HEK293 (cell line): ENCODE data around the gene GALNS.

ENCODE experiments used
- BCL11B ChIP-seq: fragments of 450-650 bp; formaldehyde crosslinking; IDR thresholded peaks from 2 replicates; pipeline ENCODE4 v1.5.1; 2016; ENCODE audit warnings: low read depth, missing biosample characterization, missing genetic modification characterization
- GLIS1 ChIP-seq: fragments of 450-650 bp; formaldehyde crosslinking; IDR thresholded peaks from 2 replicates; pipeline ENCODE4 v1.5.1; 2016; ENCODE audit warnings: missing biosample characterization, missing genetic modification characterization
- KLF8 ChIP-seq: fragments of 450-650 bp; formaldehyde crosslinking; IDR thresholded peaks from 2 replicates; pipeline ENCODE4 v1.5.1; 2016; ENCODE audit warnings: missing biosample characterization, missing genetic modification characterization
- KLF9 ChIP-seq: fragments of 450-650 bp; formaldehyde crosslinking; IDR thresholded peaks from 2 replicates; pipeline ENCODE4 v1.5.1; 2016; ENCODE audit warnings: missing biosample characterization, missing genetic modification characterization, low read depth
- SALL2 ChIP-seq: fragments of 450-650 bp; formaldehyde crosslinking; IDR thresholded peaks from 2 replicates; pipeline ENCODE4 v1.5.0; 2017; ENCODE audit warnings: missing biosample characterization, mild to moderate bottlenecking, missing genetic modification characterization, borderline replicate concordance
- SETDB1 ChIP-seq: IDR thresholded peaks from one replicate; pipeline ENCODE4 v1.6.1; 2017; ENCODE audit warnings: mild to moderate bottlenecking, low read length, moderate library complexity, mixed read lengths; ENCODE audit not compliant: insufficient read length
- SP7 ChIP-seq: fragments of 450-650 bp; formaldehyde crosslinking; IDR thresholded peaks from 2 replicates; pipeline ENCODE4 v1.5.1; 2016; ENCODE audit warnings: missing biosample characterization, missing genetic modification characterization
- ZBTB11 ChIP-seq: fragments of 450-650 bp; formaldehyde crosslinking; conservative IDR thresholded peaks from 2 replicates; pipeline ENCODE4 v1.5.1; 2016; ENCODE audit warnings: low read depth, missing biosample characterization, missing genetic modification characterization
- ZFP37 ChIP-seq: fragments of 450-650 bp; formaldehyde crosslinking; IDR thresholded peaks from 2 replicates; pipeline ENCODE4 v1.5.1; 2016; ENCODE audit warnings: missing biosample characterization, missing genetic modification characterization
- ZFP41 ChIP-seq: fragments of 450-650 bp; formaldehyde crosslinking; IDR thresholded peaks from 2 replicates; pipeline ENCODE4 v1.5.1; 2016; ENCODE audit warnings: missing biosample characterization, missing genetic modification characterization, borderline replicate concordance
- ZNF112 ChIP-seq: fragments of 450-650 bp; formaldehyde crosslinking; IDR thresholded peaks from 2 replicates; pipeline ENCODE4 v1.5.0; 2017; ENCODE audit warnings: missing biosample characterization, missing genetic modification characterization
- ZNF138 ChIP-seq: fragments of 450-650 bp; formaldehyde crosslinking; IDR thresholded peaks from 2 replicates; pipeline ENCODE4 v1.5.1; 2016; ENCODE audit warnings: missing biosample characterization, missing genetic modification characterization, borderline replicate concordance
- ZNF157 ChIP-seq: fragments of 450-650 bp; formaldehyde crosslinking; IDR thresholded peaks from 2 replicates; pipeline ENCODE4 v1.5.1; 2016; ENCODE audit warnings: missing biosample characterization, missing genetic modification characterization
- ZNF174 ChIP-seq: fragments of 450-650 bp; formaldehyde crosslinking; IDR thresholded peaks from 2 replicates; pipeline ENCODE4 v1.5.0; 2017; ENCODE audit warnings: missing biosample characterization, mild to moderate bottlenecking, missing genetic modification characterization
- ZNF2 ChIP-seq: fragments of 450-650 bp; formaldehyde crosslinking; IDR thresholded peaks from 2 replicates; pipeline ENCODE4 v1.5.1; 2016; ENCODE audit warnings: missing biosample characterization, missing genetic modification characterization
- ZNF23 ChIP-seq: fragments of 450-650 bp; formaldehyde crosslinking; IDR thresholded peaks from 2 replicates; pipeline ENCODE4 v1.5.1; 2016; ENCODE audit warnings: missing biosample characterization, missing genetic modification characterization, borderline replicate concordance
- ZNF514 ChIP-seq: fragments of 450-650 bp; formaldehyde crosslinking; IDR thresholded peaks from 2 replicates; pipeline ENCODE4 v1.5.1; 2016; ENCODE audit warnings: missing biosample characterization, missing genetic modification characterization
- ZNF544 ChIP-seq: fragments of 450-650 bp; formaldehyde crosslinking; IDR thresholded peaks from 2 replicates; pipeline ENCODE4 v1.5.0; 2017; ENCODE audit warnings: missing biosample characterization, missing genetic modification characterization
- ZNF585B ChIP-seq: fragments of 450-650 bp; formaldehyde crosslinking; IDR thresholded peaks from 2 replicates; pipeline ENCODE4 v1.5.1; 2016; ENCODE audit warnings: missing biosample characterization, missing genetic modification characterization
- ZNF596 ChIP-seq: fragments of 450-650 bp; IDR thresholded peaks from 2 replicates; pipeline ENCODE4 v1.5.0; 2018; ENCODE audit warnings: missing biosample characterization, mild to moderate bottlenecking, missing genetic modification characterization, moderate library complexity
- ZNF623 ChIP-seq: fragments of 450-650 bp; formaldehyde crosslinking; IDR thresholded peaks from 2 replicates; pipeline ENCODE4 v1.5.1; 2016; ENCODE audit warnings: missing biosample characterization, missing genetic modification characterization
- ZNF629 ChIP-seq: fragments of 450-650 bp; formaldehyde crosslinking; IDR thresholded peaks from 2 replicates; pipeline ENCODE4 v1.5.1; 2017; ENCODE audit warnings: missing biosample characterization, missing genetic modification characterization
- ZNF747 ChIP-seq: fragments of 450-650 bp; formaldehyde crosslinking; IDR thresholded peaks from 2 replicates; pipeline ENCODE4 v1.5.1; 2016; ENCODE audit warnings: missing biosample characterization, missing genetic modification characterization
- ZNF76 ChIP-seq: fragments of 450-650 bp; formaldehyde crosslinking; IDR thresholded peaks from 2 replicates; pipeline ENCODE4; 2016; ENCODE audit warnings: low read depth, missing biosample characterization, missing genetic modification characterization, borderline replicate concordance
- ZXDB ChIP-seq: fragments of 450-650 bp; formaldehyde crosslinking; IDR thresholded peaks from 2 replicates; pipeline ENCODE4 v1.5.1; 2016; ENCODE audit warnings: missing biosample characterization, missing genetic modification characterization
- TF ChIP-seq, protein P1 (sequence below): fragments of 450-650 bp; formaldehyde crosslinking; IDR thresholded peaks from 2 replicates; pipeline ENCODE4 v1.5.1; 2016; ENCODE audit warnings: missing biosample characterization, missing genetic modification characterization
- TF ChIP-seq, protein P2 (sequence below): fragments of 450-650 bp; formaldehyde crosslinking; IDR thresholded peaks from 2 replicates; pipeline ENCODE4 v1.5.1; 2017; ENCODE audit warnings: missing biosample characterization, missing genetic modification characterization
- TF ChIP-seq, protein P3 (sequence below): fragments of 450-650 bp; IDR thresholded peaks from 2 replicates; pipeline ENCODE4 v1.5.1; 2018; ENCODE audit warnings: missing biosample characterization, mild to moderate bottlenecking, missing genetic modification characterization
- TF ChIP-seq, protein P4 (sequence below): fragments of 450-650 bp; formaldehyde crosslinking; IDR thresholded peaks from 2 replicates; pipeline ENCODE4 v1.5.1; 2017; ENCODE audit warnings: missing biosample characterization, missing genetic modification characterization
- TF ChIP-seq, protein P5 (sequence below): fragments of 450-650 bp; formaldehyde crosslinking; IDR thresholded peaks from 2 replicates; pipeline ENCODE4 v1.5.1; 2017; ENCODE audit warnings: missing biosample characterization, mild to moderate bottlenecking, missing genetic modification characterization, moderate library complexity

The GALNS gene

DNA sequence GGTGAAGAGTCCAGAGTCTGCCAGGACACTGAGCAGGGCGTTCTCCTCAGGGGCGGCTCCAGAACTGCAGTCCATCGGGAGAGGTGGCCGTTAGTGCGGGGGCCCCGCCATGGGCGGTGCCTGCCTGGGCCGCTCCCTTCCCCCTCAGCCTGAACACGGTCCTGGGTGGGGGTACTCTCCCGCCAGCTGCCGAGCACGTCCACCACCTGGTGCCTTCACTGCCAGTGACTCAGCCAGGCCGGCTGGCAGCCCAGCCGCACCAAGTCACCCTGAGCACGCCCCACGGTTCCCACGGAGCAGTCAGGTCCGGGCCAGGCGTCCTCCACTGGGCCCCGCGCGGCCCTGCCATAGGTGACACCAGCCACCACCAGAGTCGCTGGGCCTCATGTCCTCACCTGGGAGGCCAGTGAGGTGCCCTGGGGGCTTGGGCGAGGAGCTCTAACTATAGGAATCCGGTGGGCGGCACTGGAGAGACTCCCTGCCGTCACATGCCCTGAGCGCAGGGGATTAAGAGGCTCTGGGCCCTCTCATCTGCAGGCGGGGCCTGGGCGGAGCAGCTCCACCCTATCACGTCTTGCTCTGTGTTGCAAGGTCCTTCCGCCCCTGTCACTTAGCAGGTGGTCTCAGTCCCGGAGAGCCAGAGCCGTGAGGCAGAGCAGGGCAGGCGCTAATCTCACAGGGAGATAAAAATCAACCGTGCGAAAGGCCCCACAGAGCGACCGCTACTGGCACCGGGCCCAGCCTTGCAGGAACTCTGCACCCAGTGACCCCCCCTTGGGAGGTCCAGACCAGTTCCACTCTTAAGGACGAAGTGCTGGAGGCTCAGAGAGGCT lies 86.1 kb downstream of the GALNS start (continued):
- no peak for TF ChIP-seq ZFP37 (tag by site-specific recombination)
- no peak for TF ChIP-seq ZNF2 (tag by site-specific recombination)
- no peak for TF ChIP-seq ZNF623
- peak; percentile 99 for TF ChIP-seq GLIS1 (tag by site-specific recombination)
- TF ChIP-seq ZNF629 (tag by site-specific recombination), result 0 out of 2 replicates have a peak, but pooled peaks have one; percentile 61
- TF ChIP-seq ZNF138 (tag by site-specific recombination), result no peak
- no peak for TF ChIP-seq ZBTB11 (tag by site-specific recombination)
- no peak for TF ChIP-seq ZNF157 (tag by site-specific recombination)
- TF ChIP-seq, protein P1, sequence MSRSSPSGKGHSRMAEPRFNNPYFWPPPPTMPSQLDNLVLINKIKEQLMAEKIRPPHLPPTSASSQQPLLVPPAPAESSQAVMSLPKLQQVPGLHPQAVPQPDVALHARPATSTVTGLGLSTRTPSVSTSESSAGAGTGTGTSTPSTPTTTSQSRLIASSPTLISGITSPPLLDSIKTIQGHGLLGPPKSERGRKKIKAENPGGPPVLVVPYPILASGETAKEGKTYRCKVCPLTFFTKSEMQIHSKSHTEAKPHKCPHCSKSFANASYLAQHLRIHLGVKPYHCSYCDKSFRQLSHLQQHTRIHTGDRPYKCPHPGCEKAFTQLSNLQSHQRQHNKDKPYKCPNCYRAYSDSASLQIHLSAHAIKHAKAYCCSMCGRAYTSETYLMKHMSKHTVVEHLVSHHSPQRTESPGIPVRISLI, result no peak
- no peak for TF ChIP-seq ZNF544 (tag by site-specific recombination)
- TF ChIP-seq, protein P2, sequence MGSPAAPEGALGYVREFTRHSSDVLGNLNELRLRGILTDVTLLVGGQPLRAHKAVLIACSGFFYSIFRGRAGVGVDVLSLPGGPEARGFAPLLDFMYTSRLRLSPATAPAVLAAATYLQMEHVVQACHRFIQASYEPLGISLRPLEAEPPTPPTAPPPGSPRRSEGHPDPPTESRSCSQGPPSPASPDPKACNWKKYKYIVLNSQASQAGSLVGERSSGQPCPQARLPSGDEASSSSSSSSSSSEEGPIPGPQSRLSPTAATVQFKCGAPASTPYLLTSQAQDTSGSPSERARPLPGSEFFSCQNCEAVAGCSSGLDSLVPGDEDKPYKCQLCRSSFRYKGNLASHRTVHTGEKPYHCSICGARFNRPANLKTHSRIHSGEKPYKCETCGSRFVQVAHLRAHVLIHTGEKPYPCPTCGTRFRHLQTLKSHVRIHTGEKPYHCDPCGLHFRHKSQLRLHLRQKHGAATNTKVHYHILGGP (tag by site-specific recombination), result no peak
- peak; percentile 95 for TF ChIP-seq SP7 (tag by site-specific recombination)
- TF ChIP-seq ZNF596 (tag by site-specific recombination), result peak; percentile 60; the same call in 1 of the 2 replicates
- no peak for TF ChIP-seq ZNF76 (tag by site-specific recombination)
- TF ChIP-seq ZNF112 (tag by site-specific recombination), result no peak
- TF ChIP-seq, protein P3, sequence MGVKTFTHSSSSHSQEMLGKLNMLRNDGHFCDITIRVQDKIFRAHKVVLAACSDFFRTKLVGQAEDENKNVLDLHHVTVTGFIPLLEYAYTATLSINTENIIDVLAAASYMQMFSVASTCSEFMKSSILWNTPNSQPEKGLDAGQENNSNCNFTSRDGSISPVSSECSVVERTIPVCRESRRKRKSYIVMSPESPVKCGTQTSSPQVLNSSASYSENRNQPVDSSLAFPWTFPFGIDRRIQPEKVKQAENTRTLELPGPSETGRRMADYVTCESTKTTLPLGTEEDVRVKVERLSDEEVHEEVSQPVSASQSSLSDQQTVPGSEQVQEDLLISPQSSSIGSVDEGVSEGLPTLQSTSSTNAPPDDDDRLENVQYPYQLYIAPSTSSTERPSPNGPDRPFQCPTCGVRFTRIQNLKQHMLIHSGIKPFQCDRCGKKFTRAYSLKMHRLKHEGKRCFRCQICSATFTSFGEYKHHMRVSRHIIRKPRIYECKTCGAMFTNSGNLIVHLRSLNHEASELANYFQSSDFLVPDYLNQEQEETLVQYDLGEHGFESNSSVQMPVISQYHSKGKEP (tag by site-specific recombination), result peak; percentile 68
- no peak for TF ChIP-seq ZNF514 (tag by site-specific recombination)
- TF ChIP-seq, protein P4, sequence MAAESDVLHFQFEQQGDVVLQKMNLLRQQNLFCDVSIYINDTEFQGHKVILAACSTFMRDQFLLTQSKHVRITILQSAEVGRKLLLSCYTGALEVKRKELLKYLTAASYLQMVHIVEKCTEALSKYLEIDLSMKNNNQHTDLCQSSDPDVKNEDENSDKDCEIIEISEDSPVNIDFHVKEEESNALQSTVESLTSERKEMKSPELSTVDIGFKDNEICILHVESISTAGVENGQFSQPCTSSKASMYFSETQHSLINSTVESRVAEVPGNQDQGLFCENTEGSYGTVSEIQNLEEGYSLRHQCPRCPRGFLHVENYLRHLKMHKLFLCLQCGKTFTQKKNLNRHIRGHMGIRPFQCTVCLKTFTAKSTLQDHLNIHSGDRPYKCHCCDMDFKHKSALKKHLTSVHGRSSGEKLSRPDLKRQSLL (tag by site-specific recombination), result peak; percentile 72
- no peak for TF ChIP-seq SALL2
- TF ChIP-seq ZNF585B (tag by site-specific recombination), result no peak
- no peak for TF ChIP-seq SETDB1
- TF ChIP-seq KLF9 (tag by site-specific recombination), result peak; percentile 77; the same call in 1 of the 2 replicates
- no peak for TF ChIP-seq ZNF747 (tag by site-specific recombination)
- TF ChIP-seq ZNF23, result no peak
- no peak for TF ChIP-seq ZNF174 (tag by site-specific recombination)
- TF ChIP-seq BCL11B, result no peak
- TF ChIP-seq, protein P5, sequence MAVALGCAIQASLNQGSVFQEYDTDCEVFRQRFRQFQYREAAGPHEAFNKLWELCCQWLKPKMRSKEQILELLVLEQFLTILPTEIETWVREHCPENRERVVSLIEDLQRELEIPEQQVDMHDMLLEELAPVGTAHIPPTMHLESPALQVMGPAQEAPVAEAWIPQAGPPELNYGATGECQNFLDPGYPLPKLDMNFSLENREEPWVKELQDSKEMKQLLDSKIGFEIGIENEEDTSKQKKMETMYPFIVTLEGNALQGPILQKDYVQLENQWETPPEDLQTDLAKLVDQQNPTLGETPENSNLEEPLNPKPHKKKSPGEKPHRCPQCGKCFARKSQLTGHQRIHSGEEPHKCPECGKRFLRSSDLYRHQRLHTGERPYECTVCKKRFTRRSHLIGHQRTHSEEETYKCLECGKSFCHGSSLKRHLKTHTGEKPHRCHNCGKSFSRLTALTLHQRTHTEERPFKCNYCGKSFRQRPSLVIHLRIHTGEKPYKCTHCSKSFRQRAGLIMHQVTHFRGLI (tag by site-specific recombination), result peak; percentile 49; the same call in 1 of the 2 replicates
- TF ChIP-seq ZXDB, result peak; percentile 88
- no peak for TF ChIP-seq ZFP41
- peak; percentile 69 for TF ChIP-seq KLF8 (tag by site-specific recombination)
